ENCODE results near the gene SLC27A5. TPM values are rescaled to one million over a fixed set of nuclear protein-coding genes. Genes with fewer than 3 reads are reported as not detected.
A peak's percentile ranks its signal among the peaks of the same experiment; 100 is the strongest.

The SLC27A5 gene
- total and polyA plus RNA-seq, 3 donors from 2014 or later: 29.1 to 63.6 (median 37.8) TPM

DNA sequence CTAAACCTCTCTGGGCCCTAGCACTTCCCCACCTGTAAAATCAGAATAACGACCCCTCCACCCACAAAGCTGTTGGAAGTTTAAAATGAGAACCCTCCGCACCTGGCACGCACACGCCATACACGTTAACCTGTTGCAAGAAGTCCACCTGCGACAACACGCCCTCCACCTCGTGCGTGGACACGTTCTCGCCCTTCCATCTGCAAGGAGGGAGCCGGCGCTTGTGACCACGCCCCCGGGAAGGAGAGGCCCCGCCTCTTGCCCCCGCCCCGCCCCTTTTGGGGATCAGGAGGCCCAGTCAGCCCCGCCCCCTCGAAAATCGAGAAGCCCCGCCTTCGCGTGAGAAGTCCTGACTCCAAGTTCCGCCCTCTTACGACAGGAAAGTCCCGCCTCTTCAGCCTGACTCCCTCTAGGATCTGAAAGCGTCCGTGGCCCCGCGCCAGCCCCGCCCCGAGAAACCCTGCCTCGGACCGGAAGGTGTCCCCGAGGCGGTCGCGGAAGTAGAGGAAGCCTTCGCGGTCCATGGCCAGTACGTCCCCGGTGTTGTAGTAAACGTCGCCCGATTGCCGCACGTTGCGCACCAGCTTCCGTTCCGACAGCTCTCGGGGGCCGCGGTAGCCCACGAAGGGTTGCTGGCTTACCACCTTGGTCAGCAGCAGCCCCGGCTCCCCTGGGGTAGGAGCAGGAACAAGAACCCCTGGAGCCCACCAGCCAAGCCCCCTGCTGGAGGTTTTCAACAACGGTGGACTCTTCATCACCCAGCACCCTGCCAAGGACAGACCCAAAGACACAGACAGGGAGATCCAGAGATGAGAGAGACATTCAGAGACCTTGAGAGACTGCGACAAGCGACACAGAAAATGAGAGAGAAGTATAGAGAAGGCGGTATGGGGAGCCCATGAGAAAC, 12.5 kb downstream of the SLC27A5 start:
- Histone ChIP-seq H3K27ac (peak overlapping the region; percentile 62 to 79), H3K9me3 (no peaks in the 10 kb centered on the region), H3K4me3 (peak overlapping the region; percentile 61 to 74), H3K36me3 (ENCODE audit: low read depth, missing control alignments) (no peaks in the 10 kb centered on the region), H3K4me1 (peaks cover 16% of the 10 kb centered on the region), H3K27me3 (no peaks in the 10 kb centered on the region)
- DNase-seq: peak; percentile 99
- no peak for TF ChIP-seq POLR2A (IDR thresholded peaks at IDR 0.05)
- peak in 2 of 3 experiments; percentile 14 to 30 for TF ChIP-seq CTCF (IDR thresholded peaks at IDR 0.05)
- WGBS, 2 donors: 1 to 4% methylated on average over 30 to 58 of the region's 60 CpGs
- intact Hi-C loops (cut with DNase I; ENCODE audit: low total_unique reads): no loop called here

DNA sequence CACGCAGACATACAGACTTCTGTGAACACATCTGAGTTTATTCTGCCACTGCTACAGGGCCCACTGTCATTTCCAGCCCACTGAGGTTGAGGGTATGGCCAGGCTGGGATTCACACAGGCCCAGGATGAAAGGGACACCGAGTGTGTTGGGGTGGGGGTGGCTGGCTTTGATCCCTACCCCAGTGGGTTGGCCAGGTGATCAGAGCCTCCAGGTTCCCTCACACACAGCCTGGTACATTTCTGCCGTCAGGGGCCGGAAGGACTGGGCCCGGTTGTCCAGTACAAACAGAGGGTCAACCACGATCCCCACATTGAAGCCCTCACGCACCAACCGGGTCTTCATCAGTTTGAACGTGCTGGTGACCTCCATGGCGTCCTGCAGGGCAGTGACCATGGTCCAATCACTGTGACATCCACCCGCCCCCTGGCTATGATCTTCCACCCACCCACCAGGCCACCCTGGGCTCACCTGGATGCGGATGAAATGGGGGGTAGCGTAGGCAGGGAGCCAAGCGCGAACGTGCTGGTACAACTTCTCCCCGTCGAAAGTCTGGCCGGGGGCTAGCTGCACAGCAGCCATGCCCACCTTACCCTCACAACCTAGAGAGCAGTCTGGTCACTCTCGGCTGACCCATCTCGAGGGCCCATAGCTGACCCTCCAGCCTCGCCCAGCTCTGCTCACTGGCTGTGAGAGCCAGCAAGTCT, 13.3 kb downstream of the SLC27A5 start:
- TF ChIP-seq CTCF (IDR thresholded peaks at IDR 0.05) (no peak), POLR2A (IDR thresholded peaks at IDR 0.05) (no peak)
- no peaks in the 10 kb centered on the region for H3K9me3 ChIP-seq
- peak overlapping the region in 1 of 2 donors; percentile 79 for H3K27ac ChIP-seq
- H3K27me3 ChIP-seq: no peaks in the 10 kb centered on the region
- WGBS, 2 donors: 45 to 60% methylated on average over 17 to 22 of the region's 22 CpGs
- peaks cover 16% of the 10 kb centered on the region for H3K4me1 ChIP-seq
- H3K4me3 ChIP-seq: peak overlapping the region; percentile 61 to 74
- intact Hi-C loops (cut with DNase I; ENCODE audit: low total_unique reads): no loop called here
- no peak for DNase-seq
- no peaks in the 10 kb centered on the region for H3K36me3 ChIP-seq (ENCODE audit: low read depth, missing control alignments)

- DNase-seq: no peak
Measured at GRCh38 chr19:58497634-58498170, 14.1 kb downstream of the SLC27A5 start.

GRCh38 chr19:58492265-58492664, 19.5 kb downstream of the SLC27A5 start:
- no peak for TF ChIP-seq CTCF (IDR thresholded peaks at IDR 0.05)
- TF ChIP-seq POLR2A (IDR thresholded peaks at IDR 0.05): no peak
- Histone ChIP-seq H3K4me3 (no peak overlapping the region), H3K27ac (no peak overlapping the region), H3K36me3 (ENCODE audit: low read depth, missing control alignments) (no peaks in the 10 kb centered on the region), H3K9me3 (no peaks in the 10 kb centered on the region), H3K4me1 (no peaks in the 10 kb centered on the region), H3K27me3 (no peaks in the 10 kb centered on the region)
- intact Hi-C loops (cut with DNase I; ENCODE audit: low total_unique reads): no loop called here
- 75 to 91% methylated on average over 14 of the region's 14 CpGs for WGBS, 2 donors
- DNase-seq: no peak

More at GRCh38 chr19:58497634-58498170, 14.1 kb downstream of the SLC27A5 start:
- 77 to 82% methylated on average over 4 to 8 of the region's 8 CpGs for WGBS, 2 donors
- H3K27ac ChIP-seq: no peak overlapping the region
- no peaks in the 10 kb centered on the region for H3K27me3 ChIP-seq
- intact Hi-C loops (cut with DNase I; ENCODE audit: low total_unique reads): no loop called here
- no peak overlapping the region for H3K4me3 ChIP-seq
- no peak for TF ChIP-seq POLR2A (IDR thresholded peaks at IDR 0.05)
- TF ChIP-seq CTCF (IDR thresholded peaks at IDR 0.05): no peak
- H3K36me3 ChIP-seq (ENCODE audit: low read depth, missing control alignments): no peaks in the 10 kb centered on the region
- H3K4me1 ChIP-seq: peaks cover 16% of the 10 kb centered on the region
- H3K9me3 ChIP-seq: no peaks in the 10 kb centered on the region

All from testis (tissue), 3 donors.